Activated CD8-positive, alpha-beta memory T cell treated with anti-CD3 and anti-CD28 coated beads for 24 hours (primary cell): ENCODE data around the gene ROBO2.

ENCODE experiments used
- DNase-seq: peaks from one replicate; pipeline ENCODE4 v3.0.0-alpha.2; 2020

The ROBO2 gene

DNA sequence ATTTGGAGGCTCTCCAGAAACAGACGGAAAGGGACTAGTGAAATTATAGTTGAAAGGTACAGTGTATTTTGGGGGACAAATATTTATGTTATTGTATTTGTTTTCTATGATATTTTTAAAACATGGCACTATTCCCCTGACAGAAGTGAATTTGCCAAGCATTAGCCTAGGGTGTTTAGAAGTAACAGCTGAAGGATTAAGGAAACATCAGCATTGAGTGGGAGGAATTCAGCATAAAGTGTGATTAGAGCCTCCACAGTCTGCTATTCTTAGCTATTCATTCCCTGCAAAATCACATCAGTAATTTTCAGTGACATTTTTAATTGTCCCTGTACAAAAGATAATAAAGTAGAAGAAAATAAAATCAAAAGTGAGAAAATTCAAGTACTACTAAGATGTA, 231.4 kb downstream of the ROBO2 start:
- DNase-seq = no peak

- no peak for DNase-seq
Measured at GRCh38 chr3:77271711-77272110, 231.8 kb downstream of the ROBO2 start.

- DNase-seq = no peak
Measured at GRCh38 chr3:77279276-77279675, 239.4 kb downstream of the ROBO2 start.

DNA sequence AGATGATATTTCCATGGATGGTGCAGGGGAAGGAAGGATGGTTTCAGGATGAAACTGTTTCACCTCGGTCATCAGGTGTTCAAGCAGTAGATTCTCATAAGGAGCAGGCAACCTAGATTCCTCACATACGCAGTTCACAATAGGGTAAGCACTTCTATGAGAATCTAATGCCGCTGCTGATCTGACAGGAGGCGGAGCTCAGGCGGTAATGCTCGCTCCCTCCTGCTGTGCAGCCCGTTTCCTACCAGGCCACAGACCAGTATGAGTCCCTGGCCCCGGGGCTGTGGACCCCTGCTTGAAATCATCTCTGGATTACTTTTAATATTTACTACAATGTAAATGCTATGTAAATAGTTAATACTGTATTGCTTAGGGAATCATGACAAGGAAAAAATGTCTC, 241.8 kb downstream of the ROBO2 start:
- DNase-seq = no peak

DNA sequence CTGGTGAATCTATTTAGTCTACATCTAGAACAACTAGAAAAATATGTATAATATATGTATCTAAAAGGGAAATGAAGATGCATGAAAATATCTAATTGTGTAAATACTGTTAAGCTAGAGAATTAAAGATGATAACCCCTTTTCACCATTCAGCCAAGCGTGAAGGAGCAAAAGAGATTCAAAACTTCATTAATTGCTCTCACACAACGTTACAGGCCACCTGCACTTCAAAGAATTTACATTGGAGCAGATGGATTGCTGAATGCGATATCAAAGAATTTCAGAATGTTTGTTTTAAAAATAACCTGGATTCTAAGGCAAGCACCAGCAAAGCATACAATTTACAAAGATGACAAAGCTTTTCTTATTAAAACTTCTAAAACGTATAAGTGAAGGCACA, 243.2 kb downstream of the ROBO2 start:
- no peak for DNase-seq

DNA sequence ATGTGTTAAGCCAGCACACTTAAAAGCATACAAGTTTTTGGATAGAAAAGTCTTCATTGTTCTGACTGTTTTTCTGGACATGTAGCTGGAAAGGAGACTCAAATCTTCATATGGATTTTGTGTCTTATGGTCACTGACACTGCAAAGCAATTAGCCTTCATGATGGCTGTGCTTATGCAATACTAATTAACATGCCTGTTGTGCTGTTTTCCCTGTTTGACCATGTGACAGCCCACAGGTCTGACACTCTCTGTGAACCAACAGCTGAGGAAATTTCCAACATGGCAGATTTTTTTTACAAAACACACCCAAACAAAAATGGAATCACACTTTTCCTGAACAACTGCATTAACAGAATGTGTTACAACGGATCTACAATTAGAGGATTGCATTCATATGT, 248.4 kb downstream of the ROBO2 start:
- DNase-seq = no peak

- DNase-seq = no peak
Measured at GRCh38 chr3:77296527-77296926, 256.6 kb downstream of the ROBO2 start.

DNA sequence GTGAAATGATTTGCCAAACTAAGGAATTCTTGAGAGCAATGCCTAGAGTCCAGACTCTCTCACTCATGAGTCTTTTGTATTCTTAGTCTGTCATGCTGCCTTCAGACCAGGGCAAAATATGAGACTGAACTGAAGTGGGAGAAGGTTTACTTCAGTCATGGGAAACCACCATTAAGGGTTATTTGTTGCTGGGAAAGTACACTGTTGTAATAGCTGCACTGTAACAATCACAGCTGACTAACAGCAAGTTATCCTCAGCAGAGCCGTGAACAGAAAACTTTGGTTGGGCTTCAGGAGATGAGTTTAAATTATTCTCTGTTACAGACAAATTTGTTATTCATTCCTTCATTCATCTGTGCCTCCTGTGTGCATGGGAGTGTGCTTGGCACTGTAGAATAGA, 258.5 kb downstream of the ROBO2 start:
- DNase-seq = no peak

- no peak for DNase-seq
Measured at GRCh38 chr3:77303955-77304699, 264.2 kb downstream of the ROBO2 start.

DNA sequence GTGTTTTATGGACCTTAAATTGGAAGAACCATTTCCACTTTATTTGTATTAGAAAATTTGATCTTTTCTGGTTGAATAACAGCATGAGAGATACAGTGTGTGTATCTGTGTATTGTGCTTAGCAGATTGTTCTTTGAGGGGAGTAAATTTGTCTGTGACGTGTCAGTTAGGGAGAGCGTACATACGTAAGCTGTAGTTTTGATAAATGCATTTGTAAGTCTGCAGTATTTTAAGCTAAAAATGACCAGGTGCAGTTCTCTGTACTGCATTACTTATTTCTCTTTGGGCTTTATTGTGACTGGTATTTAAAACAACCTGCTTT, 264.8 kb downstream of the ROBO2 start:
- no peak for DNase-seq

- no peak for DNase-seq
Measured at GRCh38 chr3:77309460-77309859, 269.6 kb downstream of the ROBO2 start.

GRCh38 chr3:77313843-77314242, 273.9 kb downstream of the ROBO2 start:
- no peak for DNase-seq

DNA sequence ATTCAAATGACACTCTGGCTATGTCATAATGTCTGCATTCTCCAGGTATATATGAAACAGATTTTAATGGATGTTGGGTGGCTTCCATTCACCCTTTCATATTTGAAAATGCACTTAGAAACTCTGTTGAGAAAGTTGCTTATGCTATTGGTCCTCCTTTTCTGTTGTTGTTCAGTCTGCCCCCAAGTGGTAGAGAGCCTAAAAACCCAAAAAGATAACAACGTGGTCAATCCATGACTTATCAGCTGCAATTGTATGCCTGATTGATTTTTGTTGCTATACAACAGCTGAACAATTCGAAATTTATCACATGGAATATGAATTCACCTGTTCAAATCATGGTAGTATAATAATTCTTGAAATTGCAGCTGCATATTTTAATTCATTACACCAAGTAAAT, 279.8 kb downstream of the ROBO2 start:
- no peak for DNase-seq

DNA sequence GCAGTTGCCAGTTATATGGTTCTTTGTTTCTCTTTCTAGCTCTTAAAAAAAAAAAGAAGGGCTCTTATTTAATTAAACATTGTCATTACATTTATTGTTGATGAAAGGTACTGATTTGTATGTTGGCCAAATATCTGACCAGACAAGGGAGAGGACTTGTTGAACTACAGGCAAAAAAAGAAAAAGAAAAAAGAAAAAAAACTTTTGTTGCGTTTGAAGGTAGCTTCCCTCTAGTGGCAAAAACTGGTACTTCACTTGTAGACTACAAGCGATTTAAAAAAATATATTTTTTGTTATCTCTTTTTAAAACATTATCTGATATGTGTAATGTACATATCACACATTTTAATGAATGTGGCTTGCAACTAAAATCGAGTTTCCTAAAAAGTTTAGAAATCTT, 280.6 kb downstream of the ROBO2 start:
- no peak for DNase-seq

DNA sequence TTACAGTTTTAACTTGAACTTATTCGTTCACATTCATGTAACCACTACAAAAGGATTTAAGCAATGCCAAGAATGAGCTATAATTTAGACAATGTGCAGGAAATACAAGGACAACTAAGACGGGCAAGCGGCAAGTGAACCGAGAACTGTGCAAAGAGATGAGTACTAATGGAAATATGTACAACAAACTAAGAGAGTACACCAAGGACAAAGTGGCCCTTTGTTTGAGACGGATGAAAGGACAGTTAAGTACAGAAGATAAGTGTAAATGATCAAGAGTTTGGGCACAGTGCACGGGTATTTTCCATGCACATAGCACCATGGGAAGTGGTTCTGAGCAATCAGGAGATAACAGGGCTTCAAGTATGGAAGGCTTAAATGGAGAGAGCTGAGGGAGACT, 281.7 kb downstream of the ROBO2 start:
- no peak for DNase-seq

GRCh38 chr3:77323626-77324025, 283.7 kb downstream of the ROBO2 start:
- DNase-seq = no peak

GRCh38 chr3:77324105-77324504, 284.2 kb downstream of the ROBO2 start:
- no peak for DNase-seq

GRCh38 chr3:77325280-77325679, 285.4 kb downstream of the ROBO2 start:
- DNase-seq = no peak

DNA sequence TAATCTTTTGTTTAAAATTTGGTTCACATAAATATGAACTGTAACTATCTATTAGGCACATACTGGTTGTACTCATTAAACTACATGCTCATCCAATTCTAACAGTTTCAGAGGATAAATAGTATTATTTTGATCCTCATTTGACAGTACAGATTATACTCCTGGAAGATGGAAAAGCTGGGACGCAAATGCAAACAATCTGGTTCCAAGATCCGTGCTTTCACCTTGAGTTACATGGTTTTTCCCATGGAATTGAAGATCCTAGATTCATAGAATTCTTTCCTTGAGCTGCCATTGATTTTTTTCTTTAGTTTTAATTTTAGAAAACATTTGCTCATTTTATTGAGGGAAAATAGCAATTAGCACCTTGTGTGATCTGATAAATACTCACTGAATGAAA, 285.8 kb downstream of the ROBO2 start:
- no peak for DNase-seq

GRCh38 chr3:77326586-77326985, 286.7 kb downstream of the ROBO2 start:
- no peak for DNase-seq

GRCh38 chr3:77328690-77329089, 288.8 kb downstream of the ROBO2 start:
- DNase-seq = no peak

DNA sequence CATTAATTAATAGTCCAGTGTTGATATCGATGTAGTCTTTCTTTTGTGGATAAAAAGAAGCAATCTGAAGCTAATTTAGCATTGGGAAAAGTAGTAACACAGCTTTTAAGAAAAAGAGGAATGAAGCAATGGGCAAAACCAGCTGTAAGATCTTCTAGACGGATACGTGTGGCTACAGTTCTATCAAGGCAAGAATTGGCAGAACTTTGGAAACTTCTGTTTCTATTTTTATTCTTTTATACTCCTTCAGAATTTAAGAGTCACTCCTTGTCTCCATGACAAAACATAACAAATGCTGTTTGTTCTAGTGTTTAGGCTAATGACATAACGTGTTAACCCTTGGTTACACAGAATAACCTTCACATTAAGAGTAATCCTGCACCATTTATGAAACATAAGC, 289.2 kb downstream of the ROBO2 start:
- DNase-seq = no peak

DNA sequence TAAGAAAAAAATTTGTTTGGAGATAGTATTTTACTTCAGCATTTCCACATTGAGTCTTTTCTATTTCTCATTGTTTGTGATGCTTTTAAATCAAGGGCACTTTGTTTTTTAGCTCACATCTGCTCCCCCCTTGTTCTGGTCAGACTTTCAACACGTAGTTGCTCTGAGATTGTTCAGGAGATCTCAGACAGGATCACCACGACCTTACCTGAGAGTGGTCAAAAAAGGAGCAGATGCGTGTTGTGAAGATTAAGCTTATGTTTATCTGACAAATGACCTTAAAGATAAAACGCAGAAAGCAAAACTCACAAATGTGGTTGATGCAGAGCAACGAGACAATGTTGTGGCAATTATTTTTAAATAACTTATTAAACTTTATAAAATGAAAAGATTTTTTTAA, 298.3 kb downstream of the ROBO2 start:
- no peak for DNase-seq

DNA sequence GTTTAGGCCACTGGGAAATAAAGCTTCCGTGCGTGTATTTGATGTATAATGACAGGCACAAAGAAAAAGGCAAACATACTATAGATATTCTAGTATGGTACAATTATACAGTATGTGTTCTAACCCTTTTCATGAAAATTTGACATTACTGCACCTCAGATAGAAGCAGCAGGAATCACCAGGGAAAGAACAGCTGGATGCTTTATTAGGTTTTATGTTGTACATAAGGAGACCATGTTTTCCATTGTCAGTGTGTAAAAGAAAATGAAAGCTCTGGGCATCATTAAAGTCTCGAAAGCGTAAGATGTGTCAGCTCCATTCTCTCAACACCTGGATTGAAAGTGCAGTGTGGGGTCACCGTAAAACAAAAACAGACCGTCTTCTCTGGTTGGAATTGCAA, 302.1 kb downstream of the ROBO2 start:
- DNase-seq = no peak

DNA sequence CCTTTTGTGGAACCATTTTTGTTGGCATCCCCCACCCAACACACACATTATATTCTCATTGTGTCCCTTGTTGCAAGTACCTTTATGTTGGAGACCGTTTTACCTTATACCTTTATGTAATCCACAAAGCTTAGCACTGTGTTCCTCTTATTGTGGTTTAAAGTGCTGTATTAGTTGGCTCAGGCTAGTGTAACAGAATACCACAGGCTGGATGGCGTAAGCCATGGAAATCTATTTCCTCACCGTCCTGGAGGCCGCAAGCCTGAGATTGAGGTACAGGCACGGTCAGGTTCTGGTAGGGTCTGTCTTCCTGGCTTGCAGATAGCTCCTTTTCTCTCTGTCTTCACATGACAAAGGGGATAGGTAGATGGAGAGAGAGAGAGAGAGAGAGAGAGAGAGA, 302.8 kb downstream of the ROBO2 start:
- no peak for DNase-seq

DNA sequence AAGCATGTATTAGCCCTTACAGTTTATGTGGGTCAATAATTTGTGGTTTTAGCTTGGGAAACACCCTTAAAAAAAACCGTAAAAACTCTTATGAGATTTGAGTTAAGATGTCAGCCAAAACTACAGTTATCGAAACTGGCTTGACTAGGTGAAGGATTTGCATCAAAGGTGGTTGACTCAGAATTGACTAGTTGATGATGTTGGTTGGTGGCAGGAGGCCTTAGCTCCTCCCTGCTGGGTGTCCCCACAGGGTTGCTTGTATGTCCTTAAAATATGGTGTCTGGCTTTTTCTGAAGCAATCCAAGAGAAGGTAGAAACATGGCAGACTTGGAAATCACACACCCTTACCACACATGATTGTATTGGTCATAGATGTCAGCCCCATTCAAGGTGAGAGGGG, 305.1 kb downstream of the ROBO2 start:
- DNase-seq = no peak
